ENCODE results near the gene MAD2L2. TPM values are rescaled to one million over a fixed set of nuclear protein-coding genes. Genes with fewer than 3 reads are reported as not detected.

The MAD2L2 gene
- total and polyA plus RNA-seq, 2 experiments from 2014 or later: 92.7 to 115 TPM

DNA sequence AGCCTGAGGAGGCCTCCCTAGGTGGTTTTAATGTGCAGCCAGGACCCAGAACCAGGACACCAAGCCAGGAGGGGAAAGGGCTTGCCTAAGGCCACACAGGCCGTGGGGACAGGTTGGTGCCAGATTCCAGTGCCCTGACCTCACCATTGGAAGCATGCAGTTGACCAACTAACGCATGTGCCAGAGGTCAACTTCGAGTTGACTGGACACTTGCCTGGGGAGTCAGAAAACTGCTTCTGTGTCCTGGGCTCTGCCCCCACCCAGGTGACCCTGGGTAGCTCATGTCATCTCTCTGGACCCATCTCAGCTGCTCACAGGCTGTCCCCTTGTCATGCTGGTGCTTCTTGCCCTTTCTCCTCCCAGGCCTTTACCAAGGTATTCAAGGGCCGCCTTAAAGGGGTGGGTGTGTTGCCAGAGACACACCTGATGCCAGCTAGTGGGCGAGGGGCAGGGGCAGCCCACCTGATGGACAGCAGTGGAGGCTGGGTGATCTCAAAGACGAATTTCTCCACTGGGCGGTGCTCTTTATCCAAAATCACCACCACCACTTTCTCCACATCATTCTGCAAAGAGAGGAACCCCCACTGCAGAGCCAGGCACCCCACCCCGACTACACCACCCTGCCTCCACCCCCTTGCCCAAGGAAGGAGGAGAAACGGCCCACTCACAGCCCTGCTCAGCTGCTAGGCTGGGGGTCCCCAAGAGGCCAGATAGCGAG lies 4.4 kb downstream of the MAD2L2 start:
- no peak overlapping the region for H3K27ac ChIP-seq
- DNase-seq (ENCODE audit: low read depth in 1 of 2, low spot score in 1 of 2): no peak
- TF ChIP-seq, protein P1, sequence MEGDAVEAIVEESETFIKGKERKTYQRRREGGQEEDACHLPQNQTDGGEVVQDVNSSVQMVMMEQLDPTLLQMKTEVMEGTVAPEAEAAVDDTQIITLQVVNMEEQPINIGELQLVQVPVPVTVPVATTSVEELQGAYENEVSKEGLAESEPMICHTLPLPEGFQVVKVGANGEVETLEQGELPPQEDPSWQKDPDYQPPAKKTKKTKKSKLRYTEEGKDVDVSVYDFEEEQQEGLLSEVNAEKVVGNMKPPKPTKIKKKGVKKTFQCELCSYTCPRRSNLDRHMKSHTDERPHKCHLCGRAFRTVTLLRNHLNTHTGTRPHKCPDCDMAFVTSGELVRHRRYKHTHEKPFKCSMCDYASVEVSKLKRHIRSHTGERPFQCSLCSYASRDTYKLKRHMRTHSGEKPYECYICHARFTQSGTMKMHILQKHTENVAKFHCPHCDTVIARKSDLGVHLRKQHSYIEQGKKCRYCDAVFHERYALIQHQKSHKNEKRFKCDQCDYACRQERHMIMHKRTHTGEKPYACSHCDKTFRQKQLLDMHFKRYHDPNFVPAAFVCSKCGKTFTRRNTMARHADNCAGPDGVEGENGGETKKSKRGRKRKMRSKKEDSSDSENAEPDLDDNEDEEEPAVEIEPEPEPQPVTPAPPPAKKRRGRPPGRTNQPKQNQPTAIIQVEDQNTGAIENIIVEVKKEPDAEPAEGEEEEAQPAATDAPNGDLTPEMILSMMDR (IDR thresholded peaks at IDR 0.05; ENCODE audit: low read depth, low read length): no peak
- H3K9me3 ChIP-seq (ENCODE audit: low read depth): no peaks in the 10 kb centered on the region
- H3K27me3 ChIP-seq: no peaks in the 10 kb centered on the region
- H3K4me1 ChIP-seq (ENCODE audit: low read depth): no peaks in the 10 kb centered on the region
- peaks cover 15% of the 10 kb centered on the region for H3K36me3 ChIP-seq
- H3K4me3 ChIP-seq: no peak overlapping the region

DNA sequence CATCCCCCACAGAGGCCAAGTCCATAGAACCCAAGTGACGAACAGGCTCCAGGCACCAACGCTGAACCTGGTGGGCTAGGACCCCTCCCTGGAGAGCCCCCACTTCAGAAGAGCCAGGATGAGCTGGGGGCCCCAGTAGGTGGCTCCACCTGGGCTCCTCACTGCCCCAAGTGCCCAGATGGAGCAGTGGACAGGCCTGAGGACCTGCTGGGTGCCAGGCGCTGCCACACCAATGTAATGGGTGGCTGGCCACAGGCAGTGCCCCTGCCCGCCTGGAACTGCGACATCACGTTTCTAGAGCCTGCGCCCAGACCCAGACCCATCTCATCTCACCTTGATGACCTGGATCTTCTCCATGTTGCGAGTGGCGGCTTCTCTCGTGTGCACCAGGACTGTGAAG lies 5.6 kb downstream of the MAD2L2 start:
- Histone ChIP-seq H3K27me3 (no peaks in the 10 kb centered on the region), H3K4me3 (no peak overlapping the region), H3K27ac (no peak overlapping the region), H3K4me1 (ENCODE audit: low read depth) (no peaks in the 10 kb centered on the region), H3K36me3 (peaks cover 15% of the 10 kb centered on the region), H3K9me3 (ENCODE audit: low read depth) (no peaks in the 10 kb centered on the region)
- TF ChIP-seq, protein P1 (IDR thresholded peaks at IDR 0.05; ENCODE audit: low read depth, low read length): no peak
- no peak for DNase-seq (ENCODE audit: low read depth in 1 of 2, low spot score in 1 of 2)

DNA sequence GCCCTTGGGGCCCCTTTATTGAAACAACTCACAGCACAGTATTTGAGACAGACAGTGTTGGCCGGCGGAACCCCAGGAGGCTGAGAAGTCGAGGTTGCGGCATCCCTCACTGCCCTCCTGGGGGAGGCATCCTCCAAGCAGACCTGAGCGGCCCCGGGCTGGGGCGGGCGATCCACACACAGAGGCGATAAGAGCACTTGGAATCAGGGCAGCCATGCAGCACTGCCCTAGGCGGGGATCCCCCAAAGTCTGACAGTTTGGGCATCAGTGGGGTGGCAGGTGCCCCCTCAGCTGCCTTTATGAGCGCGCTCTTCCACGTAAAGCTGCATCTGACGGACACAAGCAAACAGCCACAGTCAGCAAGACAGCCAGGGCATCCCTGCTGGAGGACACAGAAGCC lies 6.5 kb downstream of the MAD2L2 start:
- peaks cover 15% of the 10 kb centered on the region for H3K36me3 ChIP-seq
- no peaks in the 10 kb centered on the region for H3K4me1 ChIP-seq (ENCODE audit: low read depth)
- no peaks in the 10 kb centered on the region for H3K9me3 ChIP-seq (ENCODE audit: low read depth)
- H3K27ac ChIP-seq: no peak overlapping the region
- DNase-seq (ENCODE audit: low read depth in 1 of 2, low spot score in 1 of 2): no peak
- H3K4me3 ChIP-seq: no peak overlapping the region
- no peaks in the 10 kb centered on the region for H3K27me3 ChIP-seq
- TF ChIP-seq, protein P1 (IDR thresholded peaks at IDR 0.05; ENCODE audit: low read depth, low read length): no peak

DNA sequence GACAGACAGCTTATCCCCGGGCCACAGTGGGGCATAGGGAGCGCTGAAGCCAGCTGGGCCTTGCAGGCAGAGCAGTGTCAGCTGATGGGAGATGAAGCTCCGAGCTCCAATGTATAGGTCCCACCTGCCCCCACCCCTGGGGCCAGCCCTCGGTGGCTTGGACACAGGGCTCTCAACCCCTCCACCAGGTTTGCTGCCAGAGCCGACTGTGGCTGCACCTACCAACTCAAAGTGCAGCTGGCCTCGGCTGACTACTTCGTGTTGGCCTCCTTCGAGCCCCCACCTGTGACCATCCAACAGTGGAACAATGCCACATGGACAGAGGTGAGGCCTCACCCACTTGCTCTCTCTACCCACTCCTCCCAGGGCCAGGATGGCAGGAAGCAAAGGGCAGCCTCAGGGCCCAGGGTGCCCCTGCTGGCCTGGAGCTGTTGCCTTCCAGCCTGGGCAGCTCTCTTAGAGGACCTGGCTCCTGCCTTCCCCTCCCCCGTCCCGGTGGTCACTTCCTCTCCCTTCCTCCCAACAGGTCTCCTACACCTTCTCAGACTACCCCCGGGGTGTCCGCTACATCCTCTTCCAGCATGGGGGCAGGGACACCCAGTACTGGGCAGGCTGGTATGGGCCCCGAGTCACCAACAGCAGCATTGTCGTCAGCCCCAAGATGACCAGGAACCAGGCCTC lies 7.7 kb downstream of the MAD2L2 start:
- TF ChIP-seq, protein P1 (IDR thresholded peaks at IDR 0.05; ENCODE audit: low read depth, low read length): no peak
- Histone ChIP-seq H3K9me3 (ENCODE audit: low read depth) (no peaks in the 10 kb centered on the region), H3K4me3 (no peak overlapping the region), H3K36me3 (peaks cover 15% of the 10 kb centered on the region), H3K27me3 (no peaks in the 10 kb centered on the region), H3K27ac (no peak overlapping the region), H3K4me1 (ENCODE audit: low read depth) (no peaks in the 10 kb centered on the region)
- DNase-seq (ENCODE audit: low read depth in 1 of 2, low spot score in 1 of 2): no peak

DNA sequence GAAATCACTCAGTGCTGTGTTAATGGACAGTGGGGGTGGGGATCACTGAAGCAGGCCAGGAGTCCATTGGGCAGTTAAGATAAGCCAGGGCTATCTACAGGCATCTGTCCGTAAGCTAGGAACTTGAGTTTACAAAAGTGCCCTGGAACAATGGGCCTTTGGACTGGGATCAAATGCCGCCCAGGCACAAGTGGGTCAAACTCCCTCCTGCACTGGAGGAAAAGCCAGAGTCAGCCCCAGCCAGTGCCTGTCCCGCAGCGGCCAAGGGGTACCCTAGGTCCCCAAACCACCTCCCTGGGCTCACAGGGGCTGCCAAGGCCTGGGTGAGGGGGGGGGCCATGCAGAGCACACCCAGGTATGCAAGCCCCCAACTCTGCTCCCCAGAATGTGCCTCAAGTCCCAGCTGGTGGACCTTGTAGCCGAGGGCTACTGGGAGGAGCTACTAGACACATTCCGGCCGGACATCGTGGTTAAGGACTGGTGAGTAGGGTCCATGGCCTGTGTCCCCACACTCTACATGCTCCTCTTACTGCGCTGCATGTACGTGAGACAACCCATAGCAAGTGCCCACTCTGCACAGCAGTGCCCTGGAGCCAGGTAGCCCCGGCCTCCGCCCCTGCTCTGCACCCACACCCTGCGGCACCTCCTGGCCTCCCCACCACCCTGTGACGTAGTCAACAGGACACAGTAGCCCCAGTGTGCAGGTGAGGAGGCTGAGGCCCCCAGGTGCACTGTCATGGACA lies 9.2 kb downstream of the MAD2L2 start:
- H3K4me3 ChIP-seq: no peak overlapping the region
- DNase-seq (ENCODE audit: low read depth in 1 of 2, low spot score in 1 of 2): no peak
- TF ChIP-seq, protein P1 (IDR thresholded peaks at IDR 0.05; ENCODE audit: low read depth, low read length): no peak
- H3K27ac ChIP-seq: peak overlapping the region; percentile 23
- no peaks in the 10 kb centered on the region for H3K27me3 ChIP-seq
- peaks cover 15% of the 10 kb centered on the region for H3K36me3 ChIP-seq
- no peaks in the 10 kb centered on the region for H3K4me1 ChIP-seq (ENCODE audit: low read depth)
- H3K9me3 ChIP-seq (ENCODE audit: low read depth): no peaks in the 10 kb centered on the region

Data from cardiac muscle cell (in vitro differentiated cells and primary cell).